ENCODE data around the gene DEXI.

GRCh38 chr16:10938796-10939648 is 3.2 kb downstream of the DEXI start:
- TF ChIP-seq CTCF (IDR thresholded peaks at IDR 0.05): no peak
- no peak for TF ChIP-seq POLR2A (IDR thresholded peaks at IDR 0.05)

All from body of pancreas (tissue), 4 donors.